NB4 (cell line): ENCODE data around the gene MTRR.

Experiments
- CTCF ChIP-seq: IDR thresholded peaks from one replicate; pipeline ENCODE4 v1.5.1; 2012; ENCODE audit warnings: low read depth, low read length
- MYC ChIP-seq: IDR thresholded peaks from 2 replicates; pipeline ENCODE4 v1.6.1; 2011; ENCODE audit warnings: low read depth, low read length
- POLR2A ChIP-seq: IDR thresholded peaks from 2 replicates; pipeline ENCODE4 v1.6.1; 2011; ENCODE audit warnings: mild to moderate bottlenecking; ENCODE audit not compliant: insufficient read length; ENCODE audit errors: extremely low read depth
- TF ChIP-seq, protein P1 (sequence below): IDR thresholded peaks from 2 replicates; pipeline ENCODE4 v1.6.1; 2011; ENCODE audit warnings: low read depth, low read length

- TF ChIP-seq CTCF (no peak), MYC (0 out of 2 replicates have a peak, but pooled peaks have one; percentile 58), POLR2A (no peak)
- TF ChIP-seq, protein P1, sequence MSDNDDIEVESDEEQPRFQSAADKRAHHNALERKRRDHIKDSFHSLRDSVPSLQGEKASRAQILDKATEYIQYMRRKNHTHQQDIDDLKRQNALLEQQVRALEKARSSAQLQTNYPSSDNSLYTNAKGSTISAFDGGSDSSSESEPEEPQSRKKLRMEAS, result no peak; the same call in 1 of the 2 replicates
These were observed 23.4 kb upstream of the MTRR start for GRCh38 chr5:7845557-7845956.
